ENCODE measurements around the gene LINC00237.

The LINC00237 gene

GRCh38 chr20:21125072-21125848 lies 19.1 kb upstream of the LINC00237 start:
- DNase-seq (ENCODE audit: low read depth), result peak; percentile 13

- no peak for DNase-seq (ENCODE audit: low read depth)
Measured at GRCh38 chr20:21124190-21124589, 18.0 kb upstream of the LINC00237 start.

- no peak for DNase-seq (ENCODE audit: low read depth)
Measured at GRCh38 chr20:21118782-21119181, 12.6 kb upstream of the LINC00237 start.

GRCh38 chr20:21118138-21118537 lies 12.0 kb upstream of the LINC00237 start:
- DNase-seq (ENCODE audit: low read depth), result no peak

- DNase-seq (ENCODE audit: low read depth), result no peak
Measured at GRCh38 chr20:21117521-21117920, 11.4 kb upstream of the LINC00237 start.

DNA sequence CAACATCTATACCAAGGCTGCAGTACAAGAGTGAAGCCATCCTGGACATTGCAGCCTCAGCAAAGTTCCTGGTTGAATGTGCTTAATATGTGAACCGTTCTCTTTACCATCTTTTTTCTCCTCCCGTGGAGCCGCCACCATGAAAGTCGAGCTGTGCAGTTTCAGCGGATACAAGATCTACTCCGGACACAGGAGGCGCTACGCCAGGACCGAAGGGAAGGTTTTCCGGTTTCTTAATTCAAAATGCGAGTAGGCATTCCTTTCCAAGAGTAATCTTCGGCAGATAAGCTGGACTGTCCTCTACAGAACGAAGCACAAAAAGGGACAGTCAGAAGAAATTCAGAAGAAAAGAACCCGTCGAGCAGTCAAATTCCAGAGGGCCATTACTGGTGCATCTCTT lies 8.4 kb upstream of the LINC00237 start:
- DNase-seq (ENCODE audit: low read depth), result no peak

DNA sequence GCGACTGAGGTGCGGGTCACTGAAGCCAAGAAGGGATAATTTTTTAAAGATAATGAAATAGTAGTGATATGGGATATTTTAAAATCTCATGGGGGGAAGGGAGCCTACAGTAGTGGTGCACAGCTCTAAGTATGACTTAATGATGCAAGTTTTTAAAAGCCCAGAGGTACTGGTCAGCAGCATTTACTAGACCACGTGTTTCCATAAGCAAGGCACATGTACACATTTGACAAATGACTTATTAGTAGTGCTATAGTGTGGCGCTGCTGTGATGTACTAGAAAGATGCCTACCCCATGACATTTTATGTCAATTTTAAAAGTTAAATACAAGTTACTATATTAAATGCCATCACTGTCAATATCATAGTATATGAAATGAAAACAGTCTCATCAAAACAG lies 7.5 kb upstream of the LINC00237 start:
- DNase-seq (ENCODE audit: low read depth), result no peak

DNA sequence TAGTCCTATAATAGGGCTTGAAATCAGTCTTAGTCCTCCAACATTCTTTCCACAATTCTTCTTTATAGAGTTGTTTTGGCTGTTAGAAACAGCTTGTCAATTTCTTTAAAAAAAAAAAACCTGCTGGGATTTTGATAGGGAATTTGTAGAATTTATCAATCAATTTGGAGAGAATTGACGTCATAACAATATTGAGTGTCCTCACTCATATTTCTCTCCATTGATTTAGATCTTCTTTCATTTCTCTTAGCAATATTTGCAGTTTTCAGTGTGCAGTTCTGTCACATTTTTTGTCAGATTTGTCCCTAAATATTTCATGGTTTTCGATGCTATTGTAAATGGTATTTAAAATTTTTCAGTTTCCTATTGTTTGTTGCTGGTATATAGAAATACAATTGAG lies 5.3 kb upstream of the LINC00237 start:
- no peak for DNase-seq (ENCODE audit: low read depth)

DNA sequence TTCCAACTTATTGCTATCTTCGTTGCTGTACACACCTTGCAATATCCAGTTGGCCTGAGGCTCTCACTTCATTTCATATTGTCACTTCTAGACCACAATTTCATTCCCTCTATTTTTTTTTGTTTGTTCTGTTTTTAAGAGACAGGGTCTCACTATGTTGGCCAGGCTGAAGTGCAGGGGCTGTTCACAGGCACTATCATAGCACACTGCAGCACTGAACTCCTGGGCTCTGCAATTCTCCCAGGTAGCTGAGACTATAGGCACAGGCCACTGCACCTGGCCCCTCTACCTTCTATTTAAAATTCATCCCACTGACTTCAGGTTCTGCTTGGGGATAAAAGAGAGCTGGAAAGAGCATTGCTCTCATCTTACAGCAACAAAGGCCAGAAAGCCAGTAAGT lies 4.7 kb upstream of the LINC00237 start:
- DNase-seq (ENCODE audit: low read depth), result no peak

DNA sequence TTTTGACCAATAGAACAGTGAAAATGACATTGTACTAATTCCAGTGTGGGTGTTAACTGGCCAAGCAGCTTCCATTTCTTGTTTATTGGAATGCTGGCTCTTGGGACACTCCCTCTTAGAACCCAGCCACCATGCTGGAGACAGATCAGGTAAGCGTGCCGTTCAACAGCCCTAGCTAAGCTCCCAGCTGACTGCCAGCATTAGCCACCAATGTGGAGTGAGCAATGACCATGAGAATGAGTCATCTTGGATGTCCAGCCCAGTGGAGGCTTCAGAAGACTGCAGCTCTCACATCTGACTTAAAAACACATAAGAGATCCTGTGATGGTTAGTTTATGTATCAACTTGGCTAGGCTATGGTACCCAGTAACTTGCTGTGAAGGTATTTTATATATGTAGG lies 3.0 kb upstream of the LINC00237 start:
- DNase-seq (ENCODE audit: low read depth), result no peak

DNA sequence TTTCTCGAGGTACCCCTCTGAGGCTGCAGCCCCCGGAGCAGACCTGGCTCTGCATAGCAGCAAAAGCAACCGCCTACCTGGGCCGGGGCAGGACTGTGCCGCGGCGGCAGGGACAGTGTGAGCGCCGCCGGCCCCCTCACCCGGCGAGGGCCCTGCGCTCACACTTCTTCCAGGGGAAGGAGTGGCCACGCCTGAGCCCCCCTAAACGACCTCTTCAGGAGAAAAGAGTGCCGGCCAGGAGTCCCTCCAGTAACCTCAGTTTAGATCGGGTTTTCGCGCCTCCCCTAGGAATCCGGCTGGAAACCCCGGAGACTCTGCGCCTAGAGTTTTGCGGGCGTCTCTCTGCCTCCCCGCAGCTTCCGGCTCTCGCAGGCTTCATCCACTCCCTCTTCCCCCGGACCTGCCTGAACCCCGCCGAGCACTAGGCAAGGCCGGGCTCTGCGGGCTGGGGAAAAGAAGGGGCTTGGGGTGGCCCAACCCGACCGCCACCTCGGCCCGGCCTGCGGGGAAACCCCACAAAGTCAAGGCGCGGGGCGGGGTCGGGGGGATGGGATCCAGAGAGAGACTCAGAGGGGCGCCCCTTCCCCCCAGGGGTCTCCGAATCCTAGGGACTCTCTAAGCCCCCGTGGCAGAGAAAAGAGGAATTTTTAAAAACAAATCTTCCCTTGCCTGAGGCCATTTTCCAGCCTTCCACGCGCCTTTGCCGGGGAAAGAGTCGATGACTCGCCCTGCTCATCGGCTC lies 558 bp downstream of the LINC00237 start:
- no peak for DNase-seq (ENCODE audit: low read depth)

DNA sequence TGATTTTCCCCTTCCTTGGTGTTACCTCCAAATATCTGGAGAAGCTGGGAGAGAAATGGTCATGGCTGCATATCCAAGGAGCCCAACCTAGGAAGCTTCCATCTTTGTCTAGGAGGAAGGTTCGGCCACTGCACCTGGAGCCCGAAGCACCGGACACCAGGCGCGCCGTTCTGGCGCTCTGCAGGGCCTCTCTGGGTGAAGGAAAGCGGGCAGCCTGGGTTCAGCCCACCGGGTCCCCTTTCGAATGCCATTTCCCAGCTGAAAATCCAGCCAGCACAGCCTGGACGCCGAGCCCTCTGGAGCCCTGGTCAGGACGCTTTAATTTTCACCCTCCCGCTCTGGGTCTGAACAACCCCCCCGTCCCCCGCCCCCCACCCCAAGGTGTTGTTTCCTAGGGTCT lies 1.2 kb downstream of the LINC00237 start:
- no peak for DNase-seq (ENCODE audit: low read depth)

GRCh38 chr20:21104466-21104761 lies 1.7 kb downstream of the LINC00237 start:
- DNase-seq (ENCODE audit: low read depth), result no peak

DNA sequence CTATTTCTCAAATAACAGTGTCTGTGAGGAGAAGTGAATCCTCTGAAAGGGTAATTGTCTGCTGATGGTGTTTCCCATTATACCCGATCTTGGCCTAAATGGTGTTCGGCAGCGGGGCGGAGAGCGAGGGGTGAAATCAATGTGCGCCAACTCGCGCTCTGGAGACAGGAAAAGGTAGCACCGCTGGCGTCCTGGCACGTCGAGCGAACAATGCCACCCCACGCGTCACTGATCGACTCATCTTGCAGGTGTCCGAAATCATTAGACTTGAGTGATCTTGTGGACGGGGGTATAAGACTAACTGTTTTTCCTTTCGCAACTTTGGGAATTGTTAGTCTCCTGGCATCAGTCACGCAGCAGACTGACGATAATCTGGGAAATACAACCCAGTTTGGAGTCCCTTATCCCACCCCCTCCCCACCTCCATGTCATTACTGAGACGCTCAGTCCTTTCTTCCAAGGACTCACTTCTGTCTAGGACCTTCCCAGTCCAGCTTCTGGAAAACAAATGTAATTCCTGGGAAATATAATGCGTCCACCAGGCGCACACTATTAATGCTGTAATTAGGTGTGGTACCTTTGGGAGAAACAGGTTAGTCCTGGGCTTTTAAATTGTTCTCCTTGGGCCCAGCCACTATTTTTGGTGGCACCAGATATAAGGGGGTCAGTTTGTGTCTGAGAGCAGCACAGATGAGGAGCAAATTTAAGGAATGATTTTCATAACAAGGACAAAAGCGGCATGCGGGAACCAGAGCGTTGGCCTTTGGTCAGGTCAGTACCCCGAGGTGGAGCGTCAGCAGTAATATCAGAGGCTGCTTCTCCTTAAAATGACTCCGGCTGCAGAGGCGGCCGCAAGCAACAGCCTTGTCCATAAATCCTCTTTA lies 2.3 kb downstream of the LINC00237 start:
- DNase-seq (ENCODE audit: low read depth), result no peak

DNA sequence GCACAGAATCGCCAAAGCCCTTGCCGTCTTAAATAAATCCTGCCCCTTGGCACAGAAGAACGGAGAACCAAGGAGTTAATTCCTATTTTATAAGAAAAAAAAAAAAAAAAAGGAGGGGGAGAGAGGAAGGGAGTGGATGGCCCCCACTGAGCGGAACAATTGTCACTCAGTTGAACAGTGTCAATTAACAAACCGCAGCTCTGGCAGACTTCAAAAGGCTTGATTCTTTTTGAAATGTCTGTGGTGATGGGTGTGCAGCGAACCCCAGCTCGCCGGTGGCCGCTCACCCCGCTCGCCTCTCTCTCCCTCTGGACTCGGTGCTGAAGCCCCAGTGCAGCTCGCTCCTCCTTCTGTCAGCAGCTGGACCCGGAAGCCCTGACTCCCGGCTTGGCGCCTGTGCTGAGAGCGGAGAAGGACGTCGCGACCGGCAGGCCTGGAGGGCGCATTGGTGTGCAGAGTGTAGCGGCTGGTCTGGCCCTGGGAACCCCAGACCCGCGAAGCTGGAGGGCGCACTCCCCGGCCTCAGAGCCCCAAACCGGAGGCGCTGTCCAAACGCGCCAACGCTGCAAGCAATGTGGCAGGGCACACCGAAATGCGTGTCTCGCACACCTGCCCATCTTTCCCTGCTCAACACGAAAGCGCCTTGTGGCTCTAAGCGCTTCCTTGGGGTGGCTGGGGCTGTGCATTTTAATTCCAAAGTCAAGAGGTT lies 3.4 kb downstream of the LINC00237 start:
- no peak for DNase-seq (ENCODE audit: low read depth)

DNA sequence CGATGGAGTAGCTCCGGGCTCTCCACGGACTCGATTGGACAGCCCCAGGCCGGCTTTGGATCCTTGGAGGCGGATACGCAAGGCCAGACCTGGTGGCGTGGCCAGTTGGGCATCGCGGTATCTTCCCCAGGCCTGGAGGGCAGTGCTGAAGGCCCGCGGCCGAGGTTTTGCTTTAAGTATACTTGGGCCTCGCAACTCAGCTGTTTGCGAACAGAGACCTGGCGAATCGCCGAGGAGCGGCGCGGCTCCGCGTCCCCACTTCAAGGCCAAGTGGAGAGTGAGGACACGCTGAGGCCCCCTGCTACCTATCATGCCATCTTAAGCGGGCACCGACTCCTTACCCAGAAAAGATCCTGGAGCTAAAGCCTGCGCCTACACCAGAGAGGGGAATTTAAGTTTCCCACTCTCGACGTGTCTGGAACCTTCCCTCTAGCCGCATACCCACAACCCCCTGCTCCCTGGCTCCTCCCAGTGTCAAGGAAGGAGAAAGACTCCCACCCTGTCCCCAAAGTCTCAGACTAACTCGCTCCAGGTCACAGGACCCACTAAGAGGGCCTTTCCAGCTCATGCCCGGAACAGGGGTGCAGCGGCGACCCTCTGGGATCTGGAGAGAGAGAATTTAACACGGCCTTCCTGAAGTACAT lies 4.1 kb downstream of the LINC00237 start:
- no peak for DNase-seq (ENCODE audit: low read depth)

DNA sequence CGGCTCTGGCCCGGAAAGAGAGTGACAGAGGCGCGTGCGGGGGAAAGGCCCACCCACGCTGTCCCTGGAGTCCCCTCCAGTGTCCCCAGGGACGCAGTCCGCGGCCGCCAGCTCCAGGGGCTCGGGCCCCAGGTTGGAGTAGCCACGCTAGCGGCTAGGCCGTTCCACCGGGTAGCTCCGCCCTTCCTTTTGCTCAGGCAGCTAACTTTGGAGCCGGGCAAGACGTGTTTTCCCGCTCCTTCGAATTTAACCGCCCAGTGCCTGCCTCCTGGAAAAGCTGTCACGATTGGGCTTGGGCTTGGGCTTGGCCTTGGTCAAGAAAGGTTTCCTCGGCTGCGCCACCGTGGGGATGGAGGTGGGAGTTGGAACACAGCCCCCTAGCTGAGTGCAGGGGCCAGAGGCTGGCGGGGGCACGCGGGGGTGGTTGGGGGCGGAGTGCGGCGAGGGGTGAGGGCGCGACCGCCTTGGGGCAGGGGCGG lies 4.7 kb downstream of the LINC00237 start:
- no peak for DNase-seq (ENCODE audit: low read depth)

DNA sequence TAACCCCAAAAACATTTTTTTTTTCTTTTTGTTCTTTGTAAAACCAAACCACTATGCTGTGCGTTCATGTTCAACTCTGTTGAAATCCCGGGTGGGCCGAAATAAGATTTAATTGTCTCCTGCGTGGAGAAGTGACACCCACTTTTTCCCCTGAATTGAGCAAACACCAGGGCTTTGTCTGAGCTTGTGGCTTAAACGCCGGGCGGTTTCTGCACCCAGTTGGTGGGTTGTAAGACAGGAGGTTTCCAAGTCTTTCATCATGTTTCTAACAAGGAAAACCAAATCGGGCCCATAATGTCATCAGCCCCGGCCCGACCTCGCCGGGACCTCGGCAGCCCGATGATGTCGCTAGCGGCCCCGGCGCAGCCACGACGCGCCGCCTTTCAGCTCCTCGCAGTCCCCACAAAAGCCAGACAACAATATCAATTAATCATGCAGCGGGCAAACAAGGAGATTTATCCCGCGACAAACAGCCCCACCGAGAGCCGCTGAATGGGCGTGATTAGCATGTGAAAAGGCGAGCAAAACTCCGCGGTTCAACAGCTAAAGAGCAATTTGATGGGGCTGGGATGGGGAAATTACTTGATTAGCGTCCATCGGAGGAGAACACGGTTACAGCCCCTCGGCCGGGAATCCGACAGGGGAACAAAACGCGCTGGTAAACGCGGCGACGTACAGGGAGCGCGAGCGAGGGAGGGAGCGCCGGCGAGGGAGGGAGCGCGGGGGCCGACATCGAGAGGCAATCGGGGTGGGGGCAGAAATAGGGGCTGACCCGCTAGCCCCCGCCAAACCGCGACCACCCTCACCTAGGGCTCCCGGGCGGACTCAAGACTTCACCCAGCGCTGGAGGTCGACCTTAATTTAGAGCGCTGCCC lies 5.3 kb downstream of the LINC00237 start:
- no peak for DNase-seq (ENCODE audit: low read depth)

DNA sequence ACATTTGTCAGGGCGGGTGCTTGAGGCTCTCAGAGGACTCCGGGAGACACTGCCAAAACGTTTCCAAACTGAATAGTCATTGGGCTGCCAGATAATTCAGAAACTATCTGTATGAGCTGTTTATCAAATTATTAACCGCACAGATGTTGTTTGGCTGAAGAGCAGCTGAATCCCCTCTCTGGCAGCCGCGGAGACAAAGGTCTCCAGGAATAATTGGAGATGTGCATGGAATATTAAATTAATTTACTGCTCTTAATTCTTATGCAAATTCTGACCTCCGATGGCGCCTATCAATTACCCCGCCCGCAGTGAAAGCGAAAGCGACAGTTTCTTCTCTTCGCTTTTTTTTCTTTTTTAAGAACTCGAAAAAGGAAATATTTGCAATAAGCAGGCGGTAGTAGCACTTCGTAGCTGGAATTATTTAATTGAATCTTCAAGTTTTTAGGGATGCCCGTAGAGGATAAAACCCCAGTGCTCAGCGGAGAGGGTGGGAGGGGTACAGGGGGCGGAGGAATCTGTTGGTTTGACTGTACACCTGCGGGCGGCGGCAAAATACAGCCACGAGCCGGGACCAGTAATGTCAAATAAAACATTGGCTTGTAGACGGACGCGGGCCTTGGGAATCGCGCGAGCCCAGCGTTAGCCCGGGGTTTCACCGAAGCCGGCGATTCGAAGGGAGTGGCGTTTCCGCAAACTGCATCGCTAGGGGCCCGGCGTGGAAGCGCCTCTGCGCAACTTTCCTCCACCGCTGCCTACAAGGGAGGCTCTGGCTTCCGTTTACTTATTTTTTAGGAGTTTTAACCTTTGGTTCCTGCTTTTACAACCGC lies 6.2 kb downstream of the LINC00237 start:
- DNase-seq (ENCODE audit: low read depth), result peak; percentile 3
